Measurements from ENCODE around the gene RCBTB2.

RCBTB2 gene

GRCh38 chr13:48511621-48512230 lies 21.2 kb downstream of the RCBTB2 start:
- POLR2A ChIA-PET = no interaction called here
- TF ChIP-seq BHLHE40 (IDR thresholded peaks at IDR 0.05; ENCODE audit: borderline replicate concordance) (no peak), FOXK2 (IDR thresholded peaks at IDR 0.05) (no peak), SUZ12 (IDR thresholded peaks at IDR 0.05) (no peak), SP1 (IDR thresholded peaks at IDR 0.05) (no peak), TARDBP (IDR thresholded peaks at IDR 0.05) (no peak), FOXA1 (IDR thresholded peaks at IDR 0.05) (no peak), LEF1 (IDR thresholded peaks at IDR 0.05; ENCODE audit: borderline replicate concordance) (no peak), HDGF (IDR thresholded peaks at IDR 0.05; ENCODE audit: borderline replicate concordance) (no peak), ZNF384 (IDR thresholded peaks at IDR 0.05) (no peak), ELF4 (IDR thresholded peaks at IDR 0.05) (no peak), CTBP1 (IDR thresholded peaks at IDR 0.05; ENCODE audit: borderline replicate concordance) (no peak), NFRKB (IDR thresholded peaks at IDR 0.05) (no peak), FOXM1 (IDR thresholded peaks at IDR 0.05; ENCODE audit: borderline replicate concordance) (no peak), L3MBTL2 (conservative IDR thresholded peaks at IDR 0.05) (no peak), ARNT (IDR thresholded peaks at IDR 0.05) (no peak)
- TF ChIP-seq, protein P1, sequence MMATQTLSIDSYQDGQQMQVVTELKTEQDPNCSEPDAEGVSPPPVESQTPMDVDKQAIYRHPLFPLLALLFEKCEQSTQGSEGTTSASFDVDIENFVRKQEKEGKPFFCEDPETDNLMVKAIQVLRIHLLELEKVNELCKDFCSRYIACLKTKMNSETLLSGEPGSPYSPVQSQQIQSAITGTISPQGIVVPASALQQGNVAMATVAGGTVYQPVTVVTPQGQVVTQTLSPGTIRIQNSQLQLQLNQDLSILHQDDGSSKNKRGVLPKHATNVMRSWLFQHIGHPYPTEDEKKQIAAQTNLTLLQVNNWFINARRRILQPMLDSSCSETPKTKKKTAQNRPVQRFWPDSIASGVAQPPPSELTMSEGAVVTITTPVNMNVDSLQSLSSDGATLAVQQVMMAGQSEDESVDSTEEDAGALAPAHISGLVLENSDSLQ (IDR thresholded peaks at IDR 0.05) = no peak
- no peak for DNase-seq (ENCODE audit: extremely low spot score)
- CTCF ChIA-PET = no interaction called here

GRCh38 chr13:48510698-48511097 lies 22.2 kb downstream of the RCBTB2 start:
- POLR2A ChIA-PET = no interaction called here
- DNase-seq (ENCODE audit: extremely low spot score) = no peak
- CTCF ChIA-PET = interaction anchor here (0.7 kb wide), 1 partner anchor 73 kb away, joined by 5 read pairs; no protein-coding TSS in a partner anchor
- TF ChIP-seq CTBP1 (IDR thresholded peaks at IDR 0.05; ENCODE audit: borderline replicate concordance) (no peak), ZNF384 (IDR thresholded peaks at IDR 0.05) (no peak), ELF4 (IDR thresholded peaks at IDR 0.05) (no peak), SUZ12 (IDR thresholded peaks at IDR 0.05) (no peak), ARNT (IDR thresholded peaks at IDR 0.05) (no peak), BHLHE40 (IDR thresholded peaks at IDR 0.05; ENCODE audit: borderline replicate concordance) (no peak), L3MBTL2 (conservative IDR thresholded peaks at IDR 0.05) (no peak), NFRKB (IDR thresholded peaks at IDR 0.05) (no peak), SP1 (IDR thresholded peaks at IDR 0.05) (no peak), HDGF (IDR thresholded peaks at IDR 0.05; ENCODE audit: borderline replicate concordance) (no peak), LEF1 (IDR thresholded peaks at IDR 0.05; ENCODE audit: borderline replicate concordance) (no peak), FOXA1 (IDR thresholded peaks at IDR 0.05) (no peak), FOXM1 (IDR thresholded peaks at IDR 0.05; ENCODE audit: borderline replicate concordance) (no peak), FOXK2 (IDR thresholded peaks at IDR 0.05) (no peak)
- TF ChIP-seq, protein P1 (IDR thresholded peaks at IDR 0.05) = no peak

DNA sequence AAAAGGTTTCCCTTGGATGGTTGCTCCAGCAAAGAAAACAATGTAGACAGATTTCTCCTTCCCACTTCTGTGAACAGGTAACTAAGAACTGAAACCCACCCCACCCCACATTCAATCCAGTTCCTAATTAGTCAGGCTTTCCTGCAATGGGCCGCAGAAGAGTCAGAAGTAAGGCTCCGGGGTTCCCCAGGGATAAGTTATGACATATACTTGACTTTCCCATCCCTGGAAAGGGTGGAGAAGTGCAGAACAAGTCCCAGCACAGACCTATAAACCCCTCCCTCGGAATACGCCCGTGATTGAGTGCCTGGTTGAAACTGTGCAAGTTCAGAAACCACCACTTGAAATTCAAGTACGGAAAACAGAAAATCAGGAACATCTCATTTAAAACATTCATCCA lies 24.9 kb downstream of the RCBTB2 start:
- TF ChIP-seq FOXK2 (IDR thresholded peaks at IDR 0.05) (no peak), BHLHE40 (IDR thresholded peaks at IDR 0.05; ENCODE audit: borderline replicate concordance) (no peak), TARDBP (IDR thresholded peaks at IDR 0.05) (no peak), LEF1 (IDR thresholded peaks at IDR 0.05; ENCODE audit: borderline replicate concordance) (no peak), ELF4 (IDR thresholded peaks at IDR 0.05) (no peak), HDGF (IDR thresholded peaks at IDR 0.05; ENCODE audit: borderline replicate concordance) (no peak), SP1 (IDR thresholded peaks at IDR 0.05) (no peak), NFRKB (IDR thresholded peaks at IDR 0.05) (no peak), ZNF384 (IDR thresholded peaks at IDR 0.05) (no peak), FOXM1 (IDR thresholded peaks at IDR 0.05; ENCODE audit: borderline replicate concordance) (no peak), L3MBTL2 (conservative IDR thresholded peaks at IDR 0.05) (no peak), ARNT (IDR thresholded peaks at IDR 0.05) (no peak)
- TF ChIP-seq, protein P1 (IDR thresholded peaks at IDR 0.05) = no peak
- no peak for DNase-seq (ENCODE audit: extremely low spot score)
- POLR2A ChIA-PET = no interaction called here
- CTCF ChIA-PET = no interaction called here

DNA sequence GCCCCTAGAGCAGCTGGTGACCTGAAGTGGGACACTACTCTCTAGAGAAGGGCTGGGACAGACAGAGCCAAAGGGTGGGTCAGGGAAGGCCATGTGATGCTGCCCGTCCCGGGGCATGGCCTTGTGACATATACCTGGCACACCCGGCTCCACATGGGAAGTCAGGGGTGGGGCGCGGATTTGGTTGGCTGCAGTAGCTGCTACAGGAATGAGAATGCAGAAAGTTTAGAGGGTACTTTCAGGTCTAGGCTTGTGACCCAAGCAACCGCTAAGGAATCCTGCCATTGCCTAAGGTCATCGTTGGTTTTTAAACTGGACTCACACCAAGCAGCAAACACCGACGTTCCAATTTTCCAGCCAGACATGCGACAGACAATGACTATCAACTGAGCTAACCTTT lies 25.9 kb downstream of the RCBTB2 start:
- TF ChIP-seq ZNF384 (IDR thresholded peaks at IDR 0.05) = no peak
- no peak for TF ChIP-seq HDGF (IDR thresholded peaks at IDR 0.05; ENCODE audit: borderline replicate concordance)
- TF ChIP-seq NFRKB (IDR thresholded peaks at IDR 0.05) = no peak
- TF ChIP-seq TARDBP (IDR thresholded peaks at IDR 0.05) = no peak
- no peak for TF ChIP-seq CTBP1 (IDR thresholded peaks at IDR 0.05; ENCODE audit: borderline replicate concordance)
- TF ChIP-seq FOXK2 (IDR thresholded peaks at IDR 0.05) = no peak
- TF ChIP-seq LEF1 (IDR thresholded peaks at IDR 0.05; ENCODE audit: borderline replicate concordance) = no peak
- TF ChIP-seq FOXA1 (IDR thresholded peaks at IDR 0.05) = no peak
- no peak for TF ChIP-seq SUZ12 (IDR thresholded peaks at IDR 0.05)
- DNase-seq (ENCODE audit: extremely low spot score) = no peak
- POLR2A ChIA-PET = no interaction called here
- CTCF ChIA-PET = interaction anchor here (0.6 kb wide), 1 partner anchor 41 kb away, joined by 3 read pairs; no protein-coding TSS in a partner anchor

GRCh38 chr13:48506092-48506701 lies 26.7 kb downstream of the RCBTB2 start:
- ChIA-PET CTCF (no interaction called here), POLR2A (no interaction called here)
- DNase-seq (ENCODE audit: extremely low spot score) = no peak
- TF ChIP-seq ZNF384 (IDR thresholded peaks at IDR 0.05) (no peak), LEF1 (IDR thresholded peaks at IDR 0.05; ENCODE audit: borderline replicate concordance) (no peak), ELF4 (IDR thresholded peaks at IDR 0.05) (no peak), FOXK2 (IDR thresholded peaks at IDR 0.05) (no peak), NFRKB (IDR thresholded peaks at IDR 0.05) (no peak), TARDBP (IDR thresholded peaks at IDR 0.05) (no peak), FOXM1 (IDR thresholded peaks at IDR 0.05; ENCODE audit: borderline replicate concordance) (no peak), CTBP1 (IDR thresholded peaks at IDR 0.05; ENCODE audit: borderline replicate concordance) (no peak), L3MBTL2 (conservative IDR thresholded peaks at IDR 0.05) (no peak), ARNT (IDR thresholded peaks at IDR 0.05) (no peak), FOXA1 (IDR thresholded peaks at IDR 0.05) (no peak), BHLHE40 (IDR thresholded peaks at IDR 0.05; ENCODE audit: borderline replicate concordance) (no peak), SUZ12 (IDR thresholded peaks at IDR 0.05) (no peak), HDGF (IDR thresholded peaks at IDR 0.05; ENCODE audit: borderline replicate concordance) (no peak), SP1 (IDR thresholded peaks at IDR 0.05) (no peak)
- TF ChIP-seq, protein P1 (IDR thresholded peaks at IDR 0.05) = no peak

Measured in HEK293T (cell line).